Cardiac muscle cell (in vitro differentiated cells and primary cell): ENCODE results near the gene TBC1D17. TPM values are rescaled to one million over a fixed set of nuclear protein-coding genes. Genes with fewer than 3 reads are reported as not detected.
A peak's percentile ranks its signal among the peaks of the same experiment; 100 is the strongest.

ENCODE experiments used
- DNase-seq, 2 donors: peaks; one replicate each; pipeline versions ENCODE4 v3.0.0 to v3.0.0-alpha.2; 2010 to 2017; ENCODE audit warnings: low read depth in 1 of 2, low spot score in 1 of 2
- H3K27ac ChIP-seq: fragments of 200-600 bp; sonication (generic); 2 replicates; pipeline ENCODE4 v1.5.1; 2016
- H3K27me3 ChIP-seq: fragments of 200-600 bp; sonication (generic); 2 replicates; pipeline ENCODE4 v1.6.0; 2016; ENCODE audit warnings: control low read depth
- H3K36me3 ChIP-seq: fragments of 200-600 bp; sonication (generic); 2 replicates; pipeline ENCODE4 v1.5.1; 2016; ENCODE audit warnings: control low read depth
- H3K4me1 ChIP-seq: fragments of 200-600 bp; sonication (generic); 2 replicates; pipeline ENCODE4 v1.8.1; 2017; ENCODE audit warnings: low read depth, mild to moderate bottlenecking, mixed run types
- H3K4me3 ChIP-seq: fragments of 200-600 bp; sonication (generic); 2 replicates; pipeline ENCODE4 v1.5.1; 2016; ENCODE audit warnings: mild to moderate bottlenecking
- H3K9me3 ChIP-seq: fragments of 200-600 bp; sonication (generic); 2 replicates; pipeline ENCODE4 v1.5.1; 2017; ENCODE audit warnings: low read depth, mild to moderate bottlenecking, control low read depth
- polyA plus RNA-seq: library from polyadenylated mRNA; unstranded; fragments of >200 nt; fragmentation: Nextera tagmentation; extraction: Ambion mirVana; gene quantifications from 2 replicates; pipeline ENCODE4 v1.2.1, GENCODE V29; 2016
- total RNA-seq: library from RNA; depleted of rRNA; stranded (reverse); fragments of >200 nt; gene quantifications from 2 replicates; pipeline ENCODE4 v1.2.3, GENCODE V29; 2016
- TF ChIP-seq, protein P1 (sequence below): IDR thresholded peaks from 2 replicates; pipeline ENCODE4 v1.5.1; 2012; ENCODE audit warnings: low read depth, mild to moderate bottlenecking, low read length

Gene TBC1D17
- total and polyA plus RNA-seq, 2 experiments from 2014 or later: 26.8 to 52.5 TPM

GRCh38 chr19:49869484-49870308 is 7.8 kb upstream of the TBC1D17 start:
- Histone ChIP-seq H3K9me3 (no peaks in the 10 kb centered on the region), H3K27ac (peak overlapping the region; percentile 82), H3K4me3 (peak overlapping the region; percentile 34), H3K36me3 (no peaks in the 10 kb centered on the region), H3K27me3 (no peaks in the 10 kb centered on the region), H3K4me1 (peaks cover 11% of the 10 kb centered on the region)
- TF ChIP-seq, protein P1, sequence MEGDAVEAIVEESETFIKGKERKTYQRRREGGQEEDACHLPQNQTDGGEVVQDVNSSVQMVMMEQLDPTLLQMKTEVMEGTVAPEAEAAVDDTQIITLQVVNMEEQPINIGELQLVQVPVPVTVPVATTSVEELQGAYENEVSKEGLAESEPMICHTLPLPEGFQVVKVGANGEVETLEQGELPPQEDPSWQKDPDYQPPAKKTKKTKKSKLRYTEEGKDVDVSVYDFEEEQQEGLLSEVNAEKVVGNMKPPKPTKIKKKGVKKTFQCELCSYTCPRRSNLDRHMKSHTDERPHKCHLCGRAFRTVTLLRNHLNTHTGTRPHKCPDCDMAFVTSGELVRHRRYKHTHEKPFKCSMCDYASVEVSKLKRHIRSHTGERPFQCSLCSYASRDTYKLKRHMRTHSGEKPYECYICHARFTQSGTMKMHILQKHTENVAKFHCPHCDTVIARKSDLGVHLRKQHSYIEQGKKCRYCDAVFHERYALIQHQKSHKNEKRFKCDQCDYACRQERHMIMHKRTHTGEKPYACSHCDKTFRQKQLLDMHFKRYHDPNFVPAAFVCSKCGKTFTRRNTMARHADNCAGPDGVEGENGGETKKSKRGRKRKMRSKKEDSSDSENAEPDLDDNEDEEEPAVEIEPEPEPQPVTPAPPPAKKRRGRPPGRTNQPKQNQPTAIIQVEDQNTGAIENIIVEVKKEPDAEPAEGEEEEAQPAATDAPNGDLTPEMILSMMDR: peak; percentile 4
- DNase-seq: peak; percentile 99 to 100

GRCh38 chr19:49870309-49870901 is 7.1 kb upstream of the TBC1D17 start:
- H3K27ac ChIP-seq: peak overlapping the region; percentile 82
- no peak for DNase-seq
- peaks cover 11% of the 10 kb centered on the region for H3K4me1 ChIP-seq
- H3K36me3 ChIP-seq: no peaks in the 10 kb centered on the region
- no peaks in the 10 kb centered on the region for H3K27me3 ChIP-seq
- peak overlapping the region; percentile 34 for H3K4me3 ChIP-seq
- no peaks in the 10 kb centered on the region for H3K9me3 ChIP-seq
- TF ChIP-seq, protein P1: no peak

- Histone ChIP-seq H3K36me3 (no peaks in the 10 kb centered on the region), H3K27me3 (no peaks in the 10 kb centered on the region), H3K4me3 (no peak overlapping the region), H3K9me3 (no peaks in the 10 kb centered on the region), H3K4me1 (peaks cover 2% of the 10 kb centered on the region), H3K27ac (no peak overlapping the region)
- TF ChIP-seq, protein P1: no peak
- DNase-seq: no peak
Measured at GRCh38 chr19:49871349-49871985, 6.0 kb upstream of the TBC1D17 start.

DNA sequence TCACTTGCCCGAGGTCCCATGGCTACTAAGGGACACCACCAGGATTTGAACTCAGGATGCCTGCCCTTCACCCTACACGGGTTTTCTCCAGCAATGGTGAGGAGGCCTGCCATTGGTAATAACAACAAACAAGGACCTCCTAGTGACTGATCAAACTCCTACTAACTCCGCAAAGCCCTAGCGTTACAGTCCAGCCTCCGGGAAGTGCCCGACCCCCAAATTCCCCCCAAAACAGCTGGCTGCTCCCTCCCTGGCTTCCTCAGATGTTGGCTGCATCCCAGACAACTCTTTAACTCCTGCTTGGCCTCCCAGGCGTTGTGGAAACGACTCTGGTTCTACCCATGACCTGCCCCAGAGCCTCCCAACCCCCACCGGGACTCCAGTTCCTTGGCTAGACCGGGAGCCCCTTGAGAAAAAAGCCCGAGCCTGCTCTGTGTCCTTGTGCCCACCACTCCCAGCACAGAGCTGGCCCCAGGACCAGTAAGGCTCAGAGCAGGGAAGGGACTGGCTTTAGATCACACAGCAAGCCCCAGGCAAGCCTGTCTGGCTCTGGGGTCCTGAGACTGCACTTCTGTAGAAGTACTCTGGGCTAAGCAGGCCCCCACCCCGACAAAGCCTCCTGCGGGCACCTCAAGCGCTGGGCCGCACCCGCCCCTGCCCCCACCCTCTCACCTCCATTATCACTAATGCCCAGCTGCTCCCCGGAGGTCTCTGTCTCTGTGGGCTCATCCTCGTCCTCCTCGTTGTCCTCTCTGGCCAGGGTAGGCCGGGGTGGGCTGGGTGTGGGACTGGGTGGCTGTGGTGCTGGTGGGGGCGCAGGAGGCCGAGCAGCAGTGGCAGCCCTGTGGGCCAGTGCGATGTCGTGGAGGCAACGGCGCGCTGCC is 5.0 kb upstream of the TBC1D17 start:
- no peak overlapping the region for H3K4me3 ChIP-seq
- no peak for DNase-seq
- no peaks in the 10 kb centered on the region for H3K36me3 ChIP-seq
- no peak overlapping the region for H3K27ac ChIP-seq
- no peaks in the 10 kb centered on the region for H3K27me3 ChIP-seq
- H3K4me1 ChIP-seq: no peaks in the 10 kb centered on the region
- TF ChIP-seq, protein P1: no peak
- no peaks in the 10 kb centered on the region for H3K9me3 ChIP-seq

GRCh38 chr19:49873129-49873521 is 4.4 kb upstream of the TBC1D17 start:
- H3K36me3 ChIP-seq: no peaks in the 10 kb centered on the region
- H3K27ac ChIP-seq: no peak overlapping the region
- TF ChIP-seq, protein P1: no peak
- H3K4me3 ChIP-seq: no peak overlapping the region
- no peaks in the 10 kb centered on the region for H3K4me1 ChIP-seq
- H3K9me3 ChIP-seq: no peaks in the 10 kb centered on the region
- H3K27me3 ChIP-seq: no peaks in the 10 kb centered on the region
- DNase-seq: no peak
